Measurements from ENCODE around the gene TMC4.

- TF ChIP-seq EZH2 (IDR thresholded peaks at IDR 0.05; ENCODE audit: low read depth, unreplicated experiment) (no peak), EZH2phosphoT487 (IDR thresholded peaks at IDR 0.05; ENCODE audit: unreplicated experiment) (no peak), CTCF (conservative IDR thresholded peaks at IDR 0.05; ENCODE audit: low read depth in 2 of 2) (no peak), POLR2AphosphoS5 (IDR thresholded peaks at IDR 0.05; ENCODE audit: low read depth) (no peak), REST (IDR thresholded peaks at IDR 0.05; ENCODE audit: unreplicated experiment) (no peak), STAT1 (IDR thresholded peaks at IDR 0.05; ENCODE audit: unreplicated experiment) (no peak), CREB1 (CRISPR knock-in tag; IDR thresholded peaks at IDR 0.05; ENCODE audit: low read depth) (no peak), ZNF462 (CRISPR knock-in tag; IDR thresholded peaks at IDR 0.05) (no peak), JUNB (IDR thresholded peaks at IDR 0.05; ENCODE audit: unreplicated experiment) (no peak), ETS1 (IDR thresholded peaks at IDR 0.05) (no peak), NANOG (IDR thresholded peaks at IDR 0.05; ENCODE audit: borderline replicate concordance) (no peak)
These were observed 19.1 kb downstream of the TMC4 start for GRCh38 chr19:54153731-54154326.
